Measurements from ENCODE around the gene PDX1.

PDX1 gene

DNA sequence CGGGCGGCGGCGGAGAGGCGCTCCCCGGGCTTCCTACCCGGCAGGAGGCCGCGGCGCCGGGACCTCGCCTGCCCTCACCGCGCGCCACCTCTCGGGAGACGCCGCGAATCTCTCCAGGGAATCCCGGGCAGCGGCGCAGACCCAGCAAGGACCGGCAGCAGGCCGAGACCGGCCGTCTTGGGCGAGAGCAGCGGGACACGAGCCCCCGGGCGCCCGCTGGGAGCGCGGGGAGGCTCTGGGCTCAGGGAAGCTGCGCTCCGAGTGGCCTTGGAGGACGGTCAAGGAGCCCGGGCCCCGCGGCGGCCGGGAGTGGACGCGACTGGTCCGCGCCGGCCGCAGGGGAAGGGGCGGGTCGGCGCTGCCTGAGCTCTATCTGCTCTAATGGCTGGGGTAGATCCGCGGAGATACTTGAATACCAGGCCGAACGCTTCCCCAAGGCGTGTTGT lies 34.6 kb downstream of the PDX1 start (continued):
- TF ChIP-seq, protein P1, sequence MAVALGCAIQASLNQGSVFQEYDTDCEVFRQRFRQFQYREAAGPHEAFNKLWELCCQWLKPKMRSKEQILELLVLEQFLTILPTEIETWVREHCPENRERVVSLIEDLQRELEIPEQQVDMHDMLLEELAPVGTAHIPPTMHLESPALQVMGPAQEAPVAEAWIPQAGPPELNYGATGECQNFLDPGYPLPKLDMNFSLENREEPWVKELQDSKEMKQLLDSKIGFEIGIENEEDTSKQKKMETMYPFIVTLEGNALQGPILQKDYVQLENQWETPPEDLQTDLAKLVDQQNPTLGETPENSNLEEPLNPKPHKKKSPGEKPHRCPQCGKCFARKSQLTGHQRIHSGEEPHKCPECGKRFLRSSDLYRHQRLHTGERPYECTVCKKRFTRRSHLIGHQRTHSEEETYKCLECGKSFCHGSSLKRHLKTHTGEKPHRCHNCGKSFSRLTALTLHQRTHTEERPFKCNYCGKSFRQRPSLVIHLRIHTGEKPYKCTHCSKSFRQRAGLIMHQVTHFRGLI (tag by site-specific recombination; IDR thresholded peaks at IDR 0.05): no peak
- no peak for TF ChIP-seq RBAK (tag by site-specific recombination; IDR thresholded peaks at IDR 0.05)
- TF ChIP-seq, protein P2, sequence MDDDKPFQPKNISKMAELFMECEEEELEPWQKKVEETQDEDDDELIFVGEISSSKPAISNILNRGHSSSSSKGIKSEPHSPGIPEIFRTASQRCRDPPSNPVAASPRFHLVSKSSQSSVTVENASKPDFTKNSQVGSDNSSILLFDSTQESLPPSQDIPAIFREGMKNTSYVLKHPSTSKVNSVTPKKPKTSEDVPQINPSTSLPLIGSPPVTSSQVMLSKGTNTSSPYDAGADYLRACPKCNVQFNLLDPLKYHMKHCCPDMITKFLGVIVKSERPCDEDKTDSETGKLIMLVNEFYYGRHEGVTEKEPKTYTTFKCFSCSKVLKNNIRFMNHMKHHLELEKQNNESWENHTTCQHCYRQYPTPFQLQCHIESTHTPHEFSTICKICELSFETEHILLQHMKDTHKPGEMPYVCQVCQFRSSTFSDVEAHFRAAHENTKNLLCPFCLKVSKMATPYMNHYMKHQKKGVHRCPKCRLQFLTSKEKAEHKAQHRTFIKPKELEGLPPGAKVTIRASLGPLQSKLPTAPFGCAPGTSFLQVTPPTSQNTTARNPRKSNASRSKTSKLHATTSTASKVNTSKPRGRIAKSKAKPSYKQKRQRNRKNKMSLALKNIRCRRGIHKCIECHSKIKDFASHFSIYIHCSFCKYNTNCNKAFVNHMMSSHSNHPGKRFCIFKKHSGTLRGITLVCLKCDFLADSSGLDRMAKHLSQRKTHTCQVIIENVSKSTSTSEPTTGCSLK (tag by site-specific recombination; IDR thresholded peaks at IDR 0.05): no peak
- TF ChIP-seq, protein P3, sequence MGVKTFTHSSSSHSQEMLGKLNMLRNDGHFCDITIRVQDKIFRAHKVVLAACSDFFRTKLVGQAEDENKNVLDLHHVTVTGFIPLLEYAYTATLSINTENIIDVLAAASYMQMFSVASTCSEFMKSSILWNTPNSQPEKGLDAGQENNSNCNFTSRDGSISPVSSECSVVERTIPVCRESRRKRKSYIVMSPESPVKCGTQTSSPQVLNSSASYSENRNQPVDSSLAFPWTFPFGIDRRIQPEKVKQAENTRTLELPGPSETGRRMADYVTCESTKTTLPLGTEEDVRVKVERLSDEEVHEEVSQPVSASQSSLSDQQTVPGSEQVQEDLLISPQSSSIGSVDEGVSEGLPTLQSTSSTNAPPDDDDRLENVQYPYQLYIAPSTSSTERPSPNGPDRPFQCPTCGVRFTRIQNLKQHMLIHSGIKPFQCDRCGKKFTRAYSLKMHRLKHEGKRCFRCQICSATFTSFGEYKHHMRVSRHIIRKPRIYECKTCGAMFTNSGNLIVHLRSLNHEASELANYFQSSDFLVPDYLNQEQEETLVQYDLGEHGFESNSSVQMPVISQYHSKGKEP (tag by site-specific recombination; IDR thresholded peaks at IDR 0.05): no peak

DNA sequence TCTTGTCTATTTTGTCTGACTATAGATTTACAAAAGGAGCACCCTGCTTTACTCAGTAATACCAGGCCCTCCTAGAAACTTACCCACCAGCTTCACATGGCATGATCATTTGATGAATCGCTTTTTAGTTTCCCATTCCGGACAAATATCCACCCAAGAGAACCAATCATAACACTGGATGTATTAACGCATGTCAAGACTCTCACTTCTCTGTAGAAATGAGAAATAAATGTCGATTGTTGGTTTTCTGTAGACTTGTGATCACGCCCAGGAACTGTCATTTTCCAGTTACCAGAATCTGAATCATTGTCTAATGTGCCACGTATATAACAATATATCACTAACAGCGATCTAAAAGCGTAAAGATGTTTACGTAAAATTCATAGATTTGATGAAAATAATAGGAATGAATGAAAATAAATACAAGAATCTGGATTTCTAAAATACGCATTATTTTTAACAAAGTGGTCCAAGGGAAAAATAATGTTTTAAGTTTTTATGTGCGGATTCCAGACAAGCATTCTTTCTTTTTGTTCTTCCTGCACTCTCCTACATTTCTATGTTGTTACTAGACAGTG lies 35.3 kb downstream of the PDX1 start:
- Histone ChIP-seq H3K4me3 (ENCODE audit: low read depth, low read length) (no peak overlapping the region), H3K27ac (ENCODE audit: extremely low read depth, low read depth, low read length) (no peak overlapping the region), H3K4me1 (ENCODE audit: control insufficient read depth, insufficient read depth, low read length) (no peaks in the 10 kb centered on the region; the same call in 1 of the 2 replicates), H3K9me3 (ENCODE audit: control insufficient read depth, insufficient read depth, low read depth, low read length) (no peaks in the 10 kb centered on the region), H3K36me3 (ENCODE audit: control insufficient read depth in 2 of 2, insufficient read depth in 1 of 2, low read length in 2 of 2) (peaks cover 0 to under 1% of the 10 kb centered on the region in 2 experiments; a peak in 1 of 3 replicates)
- ChIA-PET CTCF (interaction anchor here (1.2 to 13.6 kb wide), 7 partner anchors 8 to 552 kb away, joined by 3 to 206 read pairs (median 5); no protein-coding TSS in a partner anchor), POLR2A (no interaction called here)
- TF ChIP-seq MZF1 (tag by site-specific recombination; IDR thresholded peaks at IDR 0.05; ENCODE audit: borderline replicate concordance) (no peak), TRIM28 (IDR thresholded peaks at IDR 0.05; ENCODE audit: borderline replicate concordance, low read length) (no peak), ZNF211 (tag by site-specific recombination; IDR thresholded peaks at IDR 0.05; ENCODE audit: low read depth) (no peak), OSR2 (tag by site-specific recombination; IDR thresholded peaks at IDR 0.05) (no peak), ZNF16 (tag by site-specific recombination; IDR thresholded peaks at IDR 0.05; ENCODE audit: low read depth) (no peak), ZNF76 (tag by site-specific recombination; IDR thresholded peaks at IDR 0.05; ENCODE audit: borderline replicate concordance, low read depth) (no peak), REPIN1 (tag by site-specific recombination; IDR thresholded peaks at IDR 0.05; ENCODE audit: low read depth) (no peak), MEIS1 (CRISPR knock-in tag; IDR thresholded peaks at IDR 0.05; ENCODE audit: borderline replicate concordance) (no peak), ZNF530 (tag by site-specific recombination; IDR thresholded peaks at IDR 0.05; ENCODE audit: low read depth) (no peak)
- TF ChIP-seq, protein P4, sequence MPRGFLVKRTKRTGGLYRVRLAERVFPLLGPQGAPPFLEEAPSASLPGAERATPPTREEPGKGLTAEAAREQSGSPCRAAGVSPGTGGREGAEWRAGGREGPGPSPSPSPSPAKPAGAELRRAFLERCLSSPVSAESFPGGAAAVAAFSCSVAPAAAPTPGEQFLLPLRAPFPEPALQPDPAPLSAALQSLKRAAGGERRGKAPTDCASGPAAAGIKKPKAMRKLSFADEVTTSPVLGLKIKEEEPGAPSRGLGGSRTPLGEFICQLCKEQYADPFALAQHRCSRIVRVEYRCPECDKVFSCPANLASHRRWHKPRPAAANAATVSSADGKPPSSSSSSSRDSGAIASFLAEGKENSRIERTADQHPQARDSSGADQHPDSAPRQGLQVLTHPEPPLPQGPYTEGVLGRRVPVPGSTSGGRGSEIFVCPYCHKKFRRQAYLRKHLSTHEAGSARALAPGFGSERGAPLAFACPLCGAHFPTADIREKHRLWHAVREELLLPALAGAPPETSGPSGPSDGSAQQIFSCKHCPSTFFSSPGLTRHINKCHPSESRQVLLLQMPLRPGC (tag by site-specific recombination; IDR thresholded peaks at IDR 0.05): no peak
- TF ChIP-seq, protein P5, sequence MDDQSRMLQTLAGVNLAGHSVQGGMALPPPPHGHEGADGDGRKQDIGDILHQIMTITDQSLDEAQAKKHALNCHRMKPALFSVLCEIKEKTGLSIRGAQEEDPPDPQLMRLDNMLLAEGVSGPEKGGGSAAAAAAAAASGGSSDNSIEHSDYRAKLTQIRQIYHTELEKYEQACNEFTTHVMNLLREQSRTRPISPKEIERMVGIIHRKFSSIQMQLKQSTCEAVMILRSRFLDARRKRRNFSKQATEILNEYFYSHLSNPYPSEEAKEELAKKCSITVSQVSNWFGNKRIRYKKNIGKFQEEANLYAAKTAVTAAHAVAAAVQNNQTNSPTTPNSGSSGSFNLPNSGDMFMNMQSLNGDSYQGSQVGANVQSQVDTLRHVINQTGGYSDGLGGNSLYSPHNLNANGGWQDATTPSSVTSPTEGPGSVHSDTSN (CRISPR knock-in tag; IDR thresholded peaks at IDR 0.05): no peak
- TF ChIP-seq, protein P6, sequence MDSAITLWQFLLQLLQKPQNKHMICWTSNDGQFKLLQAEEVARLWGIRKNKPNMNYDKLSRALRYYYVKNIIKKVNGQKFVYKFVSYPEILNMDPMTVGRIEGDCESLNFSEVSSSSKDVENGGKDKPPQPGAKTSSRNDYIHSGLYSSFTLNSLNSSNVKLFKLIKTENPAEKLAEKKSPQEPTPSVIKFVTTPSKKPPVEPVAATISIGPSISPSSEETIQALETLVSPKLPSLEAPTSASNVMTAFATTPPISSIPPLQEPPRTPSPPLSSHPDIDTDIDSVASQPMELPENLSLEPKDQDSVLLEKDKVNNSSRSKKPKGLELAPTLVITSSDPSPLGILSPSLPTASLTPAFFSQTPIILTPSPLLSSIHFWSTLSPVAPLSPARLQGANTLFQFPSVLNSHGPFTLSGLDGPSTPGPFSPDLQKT (IDR thresholded peaks at IDR 0.05; ENCODE audit: borderline replicate concordance, low read depth, low read length): no peak
- TF ChIP-seq, protein P7, sequence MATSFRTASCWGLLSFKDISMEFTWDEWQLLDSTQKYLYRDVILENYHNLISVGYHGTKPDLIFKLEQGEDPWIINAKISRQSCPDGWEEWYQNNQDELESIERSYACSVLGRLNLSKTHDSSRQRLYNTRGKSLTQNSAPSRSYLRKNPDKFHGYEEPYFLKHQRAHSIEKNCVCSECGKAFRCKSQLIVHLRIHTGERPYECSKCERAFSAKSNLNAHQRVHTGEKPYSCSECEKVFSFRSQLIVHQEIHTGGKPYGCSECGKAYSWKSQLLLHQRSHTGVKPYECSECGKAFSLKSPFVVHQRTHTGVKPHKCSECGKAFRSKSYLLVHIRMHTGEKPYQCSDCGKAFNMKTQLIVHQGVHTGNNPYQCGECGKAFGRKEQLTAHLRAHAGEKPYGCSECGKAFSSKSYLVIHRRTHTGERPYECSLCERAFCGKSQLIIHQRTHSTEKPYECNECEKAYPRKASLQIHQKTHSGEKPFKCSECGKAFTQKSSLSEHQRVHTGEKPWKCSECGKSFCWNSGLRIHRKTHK (tag by site-specific recombination; IDR thresholded peaks at IDR 0.05): no peak
- TF ChIP-seq, protein P8, sequence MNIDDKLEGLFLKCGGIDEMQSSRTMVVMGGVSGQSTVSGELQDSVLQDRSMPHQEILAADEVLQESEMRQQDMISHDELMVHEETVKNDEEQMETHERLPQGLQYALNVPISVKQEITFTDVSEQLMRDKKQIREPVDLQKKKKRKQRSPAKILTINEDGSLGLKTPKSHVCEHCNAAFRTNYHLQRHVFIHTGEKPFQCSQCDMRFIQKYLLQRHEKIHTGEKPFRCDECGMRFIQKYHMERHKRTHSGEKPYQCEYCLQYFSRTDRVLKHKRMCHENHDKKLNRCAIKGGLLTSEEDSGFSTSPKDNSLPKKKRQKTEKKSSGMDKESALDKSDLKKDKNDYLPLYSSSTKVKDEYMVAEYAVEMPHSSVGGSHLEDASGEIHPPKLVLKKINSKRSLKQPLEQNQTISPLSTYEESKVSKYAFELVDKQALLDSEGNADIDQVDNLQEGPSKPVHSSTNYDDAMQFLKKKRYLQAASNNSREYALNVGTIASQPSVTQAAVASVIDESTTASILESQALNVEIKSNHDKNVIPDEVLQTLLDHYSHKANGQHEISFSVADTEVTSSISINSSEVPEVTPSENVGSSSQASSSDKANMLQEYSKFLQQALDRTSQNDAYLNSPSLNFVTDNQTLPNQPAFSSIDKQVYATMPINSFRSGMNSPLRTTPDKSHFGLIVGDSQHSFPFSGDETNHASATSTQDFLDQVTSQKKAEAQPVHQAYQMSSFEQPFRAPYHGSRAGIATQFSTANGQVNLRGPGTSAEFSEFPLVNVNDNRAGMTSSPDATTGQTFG (tag by site-specific recombination; IDR thresholded peaks at IDR 0.05; ENCODE audit: borderline replicate concordance): no peak

Measured in HEK293 (cell line).